Mesenchymal stem cell (in vitro differentiated cells and primary cell): ENCODE results near the gene PSMA1.
A peak's percentile ranks its signal among the peaks of the same experiment; 100 is the strongest.

ENCODE experiments used
- DNase-seq: peaks from one replicate; pipeline ENCODE4 v3.0.0-alpha.2; 2013
- H2AFZ ChIP-seq: one replicate; pipeline ENCODE4 v1.6.1; 2013; ENCODE audit warnings: low read depth, mild to moderate bottlenecking, control low read depth, inconsistent platforms, low read length, moderate library complexity
- H2AK5ac ChIP-seq: 2 replicates; pipeline ENCODE4 v1.6.1; 2013; ENCODE audit warnings: low read length, moderate library complexity, mild to moderate bottlenecking, inconsistent platforms; ENCODE audit not compliant: severe bottlenecking
- H2BK120ac ChIP-seq: one replicate; pipeline ENCODE4 v1.6.1; 2013; ENCODE audit warnings: low read depth, mild to moderate bottlenecking, inconsistent platforms, low read length, moderate library complexity
- H2BK12ac ChIP-seq, 2 experiments: one replicate each; pipeline ENCODE4 v1.6.1; 2013; ENCODE audit warnings: inconsistent platforms in 2 of 2, low read length in 2 of 2, mild to moderate bottlenecking in 2 of 2, moderate library complexity in 2 of 2, control low read depth in 1 of 2
- H2BK15ac ChIP-seq: one replicate; pipeline ENCODE4 v1.6.1; 2013; ENCODE audit warnings: mild to moderate bottlenecking, low read depth, inconsistent platforms; ENCODE audit not compliant: poor library complexity, severe bottlenecking
- H2BK5ac ChIP-seq: 2 replicates; pipeline ENCODE4 v1.6.1; 2013; ENCODE audit warnings: low read depth, mild to moderate bottlenecking, low read length, control low read depth, inconsistent platforms; ENCODE audit not compliant: poor library complexity, severe bottlenecking
- H3K14ac ChIP-seq, 2 experiments: one replicate each; pipeline ENCODE4 v1.6.1; 2013; ENCODE audit warnings: inconsistent platforms in 2 of 2, low read length in 2 of 2, control low read depth in 1 of 2, mild to moderate bottlenecking in 1 of 2, moderate library complexity in 1 of 2
- H3K18ac ChIP-seq, 2 experiments: one replicate each; pipeline ENCODE4 v1.6.1; 2013; ENCODE audit warnings: inconsistent platforms in 2 of 2, low read length in 2 of 2, control low read depth in 1 of 2, low read depth in 1 of 2, mild to moderate bottlenecking in 1 of 2
- H3K23ac ChIP-seq, 2 experiments: one replicate each; pipeline ENCODE4 v1.6.1; 2013; ENCODE audit warnings: inconsistent platforms in 2 of 2, low read length in 2 of 2, mild to moderate bottlenecking in 2 of 2, moderate library complexity in 2 of 2, control low read depth in 1 of 2
- H3K27ac ChIP-seq: 2 replicates; pipeline ENCODE4 v1.5.1; 2013; ENCODE audit warnings: mild to moderate bottlenecking, moderate library complexity, low read length, control low read depth, inconsistent platforms; ENCODE audit not compliant: poor library complexity, severe bottlenecking
- H3K27me3 ChIP-seq, 2 experiments: 2 replicates each; pipeline versions ENCODE4 v1.6.1 to v1.7.0; 2013; ENCODE audit warnings: low read length in 2 of 2, mild to moderate bottlenecking in 2 of 2, moderate library complexity in 2 of 2, control low read depth in 1 of 2, inconsistent platforms in 1 of 2; ENCODE audit not compliant: control insufficient read depth in 1 of 2, insufficient read depth in 1 of 2
- H3K36me3 ChIP-seq, 2 experiments: 2 replicates each; pipeline versions ENCODE4 v1.6.1 to v1.7.0; 2013; ENCODE audit warnings: low read length in 2 of 2, control low read depth in 1 of 2, inconsistent platforms in 1 of 2, low read depth in 1 of 2, mild to moderate bottlenecking in 1 of 2; ENCODE audit not compliant: insufficient read depth in 2 of 2, control insufficient read depth in 1 of 2
- H3K4ac ChIP-seq, 2 experiments: one replicate each; pipeline ENCODE4 v1.6.1; 2013; ENCODE audit warnings: inconsistent platforms in 2 of 2, low read length in 2 of 2, mild to moderate bottlenecking in 2 of 2, moderate library complexity in 2 of 2, control low read depth in 1 of 2, low read depth in 1 of 2
- H3K4me1 ChIP-seq: 2 replicates; pipeline ENCODE4 v1.6.1; 2013; ENCODE audit warnings: low read depth, low read length, control low read depth; ENCODE audit not compliant: control insufficient read depth, insufficient read depth
- H3K4me2 ChIP-seq: 2 replicates; pipeline ENCODE4 v1.6.1; 2013; ENCODE audit warnings: low read length, mild to moderate bottlenecking, inconsistent platforms; ENCODE audit not compliant: poor library complexity, severe bottlenecking
- H3K4me3 ChIP-seq, 2 experiments: 2 replicates each; pipeline versions ENCODE4 v1.5.1 to v1.7.0; 2013; ENCODE audit warnings: low read length in 2 of 2, mild to moderate bottlenecking in 2 of 2, control low read depth in 1 of 2, low read depth in 1 of 2; ENCODE audit not compliant: insufficient read depth in 1 of 2
- H3K79me1 ChIP-seq: replicated peaks from 2 replicates; pipeline ENCODE4 v1.6.1; 2013; ENCODE audit warnings: mild to moderate bottlenecking, control low read depth, low read length, inconsistent platforms; ENCODE audit not compliant: poor library complexity, severe bottlenecking
- H3K9ac ChIP-seq: 2 replicates; pipeline ENCODE4 v1.7.0; 2013; ENCODE audit warnings: mild to moderate bottlenecking, low read length, moderate library complexity
- H3K9me3 ChIP-seq: 2 replicates; pipeline ENCODE4 v1.7.0; 2013; ENCODE audit warnings: mild to moderate bottlenecking, low read length; ENCODE audit not compliant: control insufficient read depth
- H4K8ac ChIP-seq: one replicate; pipeline ENCODE4 v1.6.1; 2013; ENCODE audit warnings: inconsistent platforms, mild to moderate bottlenecking, low read length, moderate library complexity
- H4K91ac ChIP-seq: one replicate; pipeline ENCODE4 v1.6.1; 2013; ENCODE audit warnings: mild to moderate bottlenecking, low read length, inconsistent platforms
- WGBS: methylation state at CpG from one replicate; pipeline ENCODE4 v1.1.7; 2013; ENCODE audit warnings: mixed read lengths; 5-methylcytosine and 5-hydroxymethylcytosine counted together

The PSMA1 gene

DNA sequence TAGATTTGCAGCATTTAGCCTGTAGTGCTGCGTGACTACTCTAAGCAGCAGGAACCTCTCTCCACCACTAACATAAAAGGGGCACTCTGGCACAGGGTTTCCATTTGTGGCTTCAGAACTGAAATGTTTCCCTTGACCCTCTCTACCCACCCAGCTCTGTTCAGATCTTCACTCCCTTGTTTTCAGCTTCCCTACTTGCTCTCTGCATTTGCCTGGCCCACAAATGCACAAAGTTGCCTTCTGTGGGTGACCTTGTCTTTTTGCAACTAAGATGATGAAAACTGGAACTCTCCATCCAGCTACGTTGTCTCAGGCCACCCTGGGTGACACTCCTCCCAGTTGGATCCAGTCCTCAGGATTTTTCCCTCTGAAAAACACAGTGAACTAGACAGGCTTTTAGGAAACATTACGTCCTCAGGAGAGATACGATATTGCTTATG is 19.8 kb upstream of the PSMA1 start:
- no peak overlapping the region for H3K4ac ChIP-seq
- 90% methylated on average over 4 of the region's 4 CpGs for WGBS

GRCh38 chr11:14538926-14539554 is 18.9 kb upstream of the PSMA1 start:
- WGBS, result no CpG with 5 or more reads among the region's 3 CpGs
- Histone ChIP-seq H2BK5ac (no peak overlapping the region), H3K4me2 (no peak overlapping the region), H3K4me1 (peaks cover 4% of the 10 kb centered on the region), H2BK12ac (no peak overlapping the region), H4K8ac (no peak overlapping the region), H3K18ac (no peak overlapping the region), H3K36me3 (no peaks in the 10 kb centered on the region), H2AK5ac (no peak overlapping the region), H3K79me1 (no peaks in the 10 kb centered on the region), H2AFZ (no peak overlapping the region), H3K14ac (no peak overlapping the region), H3K9ac (no peak overlapping the region), H2BK15ac (no peak overlapping the region), H3K23ac (no peak overlapping the region), H3K4me3 (no peak overlapping the region), H3K4ac (no peak overlapping the region), H4K91ac (no peak overlapping the region), H2BK120ac (no peak overlapping the region), H3K27me3 (no peaks in the 10 kb centered on the region), H3K27ac (no peak overlapping the region), H3K9me3 (no peaks in the 10 kb centered on the region)
- DNase-seq, result no peak

More for the DNA sequence above, 19.8 kb upstream of the PSMA1 start:
- Histone ChIP-seq H3K23ac (no peak overlapping the region), H3K27me3 (no peaks in the 10 kb centered on the region), H3K4me3 (no peak overlapping the region), H2BK120ac (no peak overlapping the region), H2AK5ac (no peak overlapping the region), H3K9ac (peak overlapping the region; percentile 33), H2BK12ac (no peak overlapping the region), H3K36me3 (no peaks in the 10 kb centered on the region), H4K8ac (peak overlapping the region; percentile 2), H3K18ac (no peak overlapping the region), H2BK15ac (no peak overlapping the region), H4K91ac (no peak overlapping the region), H3K79me1 (no peaks in the 10 kb centered on the region), H3K9me3 (no peaks in the 10 kb centered on the region), H3K14ac (no peak overlapping the region), H3K27ac (no peak overlapping the region), H3K4me1 (peaks cover 4% of the 10 kb centered on the region), H2BK5ac (no peak overlapping the region), H3K4me2 (peak overlapping the region; percentile 16), H2AFZ (no peak overlapping the region)
- no peak for DNase-seq

DNA sequence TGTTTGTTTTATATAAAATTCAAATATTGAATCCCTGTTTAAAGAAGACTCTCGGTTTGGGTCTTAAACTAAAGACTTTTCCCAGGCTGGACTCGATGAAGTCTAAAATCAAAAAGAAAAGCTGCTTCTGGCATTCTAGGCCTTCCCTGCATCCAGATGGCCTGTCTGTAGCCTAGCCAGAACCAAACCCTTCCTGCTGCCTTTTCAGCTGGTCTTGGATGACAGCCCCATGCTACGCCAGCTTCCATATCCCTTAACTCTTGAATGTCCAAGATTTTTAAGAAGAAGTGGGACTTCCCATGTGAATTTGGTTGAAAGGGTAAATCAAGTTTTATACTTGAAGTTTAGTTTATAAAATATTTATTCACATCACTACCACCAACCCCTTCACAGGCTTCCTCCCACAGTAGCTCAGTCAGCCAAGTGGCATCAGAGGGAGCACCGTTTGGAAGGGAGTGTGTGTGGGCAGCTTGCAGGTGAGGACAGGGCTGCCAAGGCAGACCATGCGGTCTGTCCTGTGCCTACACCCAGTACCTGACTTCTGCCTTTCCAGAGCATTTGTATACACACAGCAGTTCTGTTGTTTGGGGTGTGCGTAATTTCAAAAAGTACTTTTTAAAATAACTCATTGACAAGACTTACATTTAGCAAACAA is 18.2 kb upstream of the PSMA1 start:
- no peak overlapping the region for H3K23ac ChIP-seq
- no peaks in the 10 kb centered on the region for H3K27me3 ChIP-seq
- no peaks in the 10 kb centered on the region for H3K36me3 ChIP-seq
- no peak overlapping the region for H3K14ac ChIP-seq
- H3K9me3 ChIP-seq, result no peaks in the 10 kb centered on the region
- no peak overlapping the region for H2BK15ac ChIP-seq
- no peak for DNase-seq
- H2AFZ ChIP-seq, result no peak overlapping the region
- no peak overlapping the region for H4K91ac ChIP-seq
- no peaks in the 10 kb centered on the region for H3K79me1 ChIP-seq
- no peak overlapping the region for H4K8ac ChIP-seq
- H3K27ac ChIP-seq, result no peak overlapping the region
- no peak overlapping the region for H2BK5ac ChIP-seq
- H3K18ac ChIP-seq, result no peak overlapping the region
- H2BK120ac ChIP-seq, result no peak overlapping the region
- no peak overlapping the region for H3K4me2 ChIP-seq
- no peak overlapping the region for H3K4ac ChIP-seq
- H3K4me1 ChIP-seq, result peaks cover 4% of the 10 kb centered on the region
- no peak overlapping the region for H2AK5ac ChIP-seq
- 85% methylated on average over 3 of the region's 6 CpGs for WGBS
- H3K4me3 ChIP-seq, result no peak overlapping the region
- peak overlapping the region; percentile 32 for H3K9ac ChIP-seq
- no peak overlapping the region for H2BK12ac ChIP-seq

DNA sequence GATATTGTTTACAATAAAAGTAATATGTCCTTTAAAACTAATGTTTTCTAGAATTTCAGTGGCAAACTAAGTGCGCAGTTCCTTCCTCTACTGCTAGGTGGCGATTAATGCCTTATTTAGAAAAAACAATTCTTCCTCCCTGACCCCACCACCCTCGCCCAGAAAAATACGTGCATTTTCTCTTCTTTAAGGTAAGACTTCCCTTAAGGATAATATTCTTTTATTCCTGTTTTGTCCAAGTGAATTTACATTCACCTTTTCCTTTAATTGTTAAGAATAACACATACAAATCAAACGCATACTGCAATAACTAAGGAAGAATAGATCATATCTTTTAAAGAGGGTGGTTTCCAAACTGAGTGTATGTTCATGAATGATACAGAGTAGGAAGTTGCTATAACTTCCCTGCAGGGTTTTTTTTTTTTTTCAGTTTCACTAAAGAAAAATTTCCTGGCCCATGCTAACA is 17.0 kb upstream of the PSMA1 start:
- no peak overlapping the region for H3K23ac ChIP-seq
- H4K91ac ChIP-seq, result no peak overlapping the region
- H3K4ac ChIP-seq, result no peak overlapping the region
- no peak overlapping the region for H3K27ac ChIP-seq
- no peaks in the 10 kb centered on the region for H3K27me3 ChIP-seq
- no peak overlapping the region for H2AK5ac ChIP-seq
- H2AFZ ChIP-seq, result no peak overlapping the region
- no peaks in the 10 kb centered on the region for H3K9me3 ChIP-seq
- H4K8ac ChIP-seq, result no peak overlapping the region
- H3K14ac ChIP-seq, result no peak overlapping the region
- H2BK15ac ChIP-seq, result no peak overlapping the region
- 0% methylated on average over 3 of the region's 5 CpGs for WGBS
- no peaks in the 10 kb centered on the region for H3K36me3 ChIP-seq
- H3K79me1 ChIP-seq, result no peaks in the 10 kb centered on the region
- no peak overlapping the region for H3K4me3 ChIP-seq
- H2BK12ac ChIP-seq, result no peak overlapping the region
- no peak overlapping the region for H2BK120ac ChIP-seq
- peaks cover 4% of the 10 kb centered on the region for H3K4me1 ChIP-seq
- no peak overlapping the region for H3K9ac ChIP-seq
- H2BK5ac ChIP-seq, result no peak overlapping the region
- DNase-seq, result peak; percentile 48
- no peak overlapping the region for H3K18ac ChIP-seq
- H3K4me2 ChIP-seq, result no peak overlapping the region
